HG02840 (cell line): Measurements from ENCODE around the gene SNX27.
"Not testable (repeated sequence)": the region's sequence is repeated elsewhere in the genome, so short reads cannot be mapped to it uniquely, and the experiment has no call there.

ENCODE experiments used
- ATAC-seq: cut with Tn5 transposase; IDR thresholded peaks from one replicate; pipeline ENCODE4 v1.9.1; 2021; ENCODE audit warnings: mild to moderate bottlenecking, moderate library complexity, moderate number of reproducible peaks; ENCODE audit not compliant: unreplicated experiment, low FRiP score

SNX27 gene

DNA sequence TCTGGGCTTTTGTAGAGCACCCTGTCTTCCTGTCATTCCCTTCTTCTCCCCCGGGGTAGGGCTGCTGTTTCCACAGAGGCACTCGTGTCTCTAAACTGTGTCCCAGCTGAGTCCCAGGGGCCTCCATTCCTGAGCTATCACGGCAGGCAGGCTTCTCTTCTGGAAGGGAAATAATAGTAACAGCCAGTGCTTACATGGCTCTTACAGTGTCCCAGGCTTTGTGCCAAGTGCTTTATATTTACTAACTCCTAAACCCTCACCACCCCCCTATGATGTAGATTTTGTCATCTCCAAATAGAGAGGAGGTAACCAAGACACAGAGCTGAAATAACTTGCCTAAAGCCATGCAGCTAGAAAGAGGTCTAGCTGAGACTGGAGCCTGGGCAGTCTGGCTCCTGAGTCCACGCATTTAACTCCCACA, 106.2 kb downstream of the SNX27 start:
- ATAC-seq, result no peak

DNA sequence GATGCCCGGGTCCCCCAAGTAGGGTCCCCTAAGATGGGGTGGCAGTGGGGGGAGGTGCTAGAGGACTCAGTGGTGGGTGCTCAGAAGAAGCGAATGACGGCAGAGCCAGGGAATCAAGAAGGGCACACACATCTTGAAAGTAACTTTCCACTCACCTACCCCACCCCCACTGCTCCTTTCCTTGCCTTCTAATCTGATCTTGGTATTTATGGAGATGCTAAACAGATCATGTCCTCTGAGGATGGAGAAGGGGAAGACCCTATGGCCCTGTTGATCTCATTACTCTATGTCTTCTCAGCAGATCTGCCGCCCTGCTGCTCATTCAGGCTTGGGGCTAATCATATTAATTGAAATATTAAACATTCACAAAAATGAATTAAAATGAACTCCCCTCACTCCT, 106.8 kb downstream of the SNX27 start:
- no peak for ATAC-seq

DNA sequence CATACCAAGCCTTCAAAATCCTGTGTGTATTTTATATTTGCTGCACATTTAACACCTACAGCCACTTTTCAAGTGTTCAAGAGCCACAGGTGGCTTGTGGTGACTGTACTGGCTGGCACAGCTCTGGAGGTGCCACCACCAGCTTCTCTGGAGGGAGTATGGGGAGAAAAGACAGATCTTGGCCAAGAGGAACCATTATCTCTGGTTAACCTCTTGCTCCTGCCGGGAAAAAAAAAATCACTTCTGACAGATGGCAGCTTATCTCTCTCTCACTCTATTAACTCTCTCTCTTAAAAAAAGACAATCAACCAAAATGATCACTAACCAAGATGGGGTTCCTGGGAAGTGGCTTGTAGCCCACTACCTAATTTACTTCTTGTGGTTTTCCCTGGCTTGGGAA, 108.3 kb downstream of the SNX27 start:
- ATAC-seq, result no peak

DNA sequence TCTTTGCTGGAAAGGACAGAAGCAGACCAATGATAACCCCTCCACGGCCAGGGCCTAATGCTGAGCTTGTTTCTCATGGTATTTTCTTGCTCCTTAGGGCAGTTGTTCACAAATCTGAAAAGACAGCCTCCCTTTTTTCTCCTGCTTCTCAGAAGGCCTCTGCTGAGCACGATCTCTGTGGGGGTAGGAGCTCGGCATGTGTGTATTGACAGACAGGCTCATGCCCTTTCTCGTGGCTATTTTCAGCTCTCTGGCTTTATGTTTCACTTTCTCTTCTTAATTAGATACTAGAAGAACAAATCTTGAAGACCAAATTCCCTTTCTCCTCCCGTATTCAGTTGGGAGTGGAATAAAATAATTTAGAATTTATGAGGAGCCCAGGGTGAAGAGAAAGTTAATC, 108.7 kb downstream of the SNX27 start:
- no peak for ATAC-seq

DNA sequence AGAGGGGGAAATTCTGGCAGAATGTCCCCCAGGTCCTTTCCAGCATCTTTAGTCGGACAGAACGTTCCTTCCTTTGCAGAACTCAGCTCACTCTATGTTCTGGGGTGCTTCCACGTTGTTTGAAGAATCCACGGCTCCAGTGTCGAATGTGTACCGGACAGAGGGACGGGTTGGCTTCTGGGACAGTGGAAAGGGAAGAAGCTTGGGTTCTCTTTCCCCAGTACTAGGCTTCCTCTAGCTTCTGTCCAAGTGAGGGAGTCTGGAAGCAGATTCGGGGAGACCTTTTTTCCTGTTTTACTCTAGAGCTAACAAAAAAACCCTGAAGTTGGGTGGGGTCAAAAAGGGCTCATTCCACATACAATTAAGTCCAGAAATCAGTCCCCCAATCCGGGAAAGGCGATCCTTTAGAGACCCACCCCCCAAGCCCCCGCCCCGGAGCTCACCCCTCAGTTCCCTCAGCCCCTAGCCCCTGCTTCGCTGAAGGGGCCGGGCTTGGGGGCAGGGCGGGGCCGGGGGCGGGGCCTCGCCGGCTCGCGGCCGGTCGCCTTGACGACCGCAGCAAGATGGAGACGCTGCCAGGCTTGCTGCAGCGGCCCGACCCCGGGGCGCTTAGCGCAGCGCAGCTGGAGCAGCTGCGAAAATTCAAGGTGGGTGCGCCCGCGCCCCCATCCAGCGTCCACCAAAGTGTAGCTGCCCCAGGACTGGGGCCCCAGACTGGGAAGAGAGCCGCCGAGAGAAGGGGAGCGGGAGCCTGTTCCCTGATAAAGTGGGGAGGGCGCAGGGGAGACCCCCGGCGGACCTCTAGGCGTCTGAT, 109.3 kb downstream of the SNX27 start, which contains the start of gene RIIAD1:
RIIAD1 (plus strand) TSS at position 549 of the 814 bp plus-strand sequence; CDS start at position 564, 15 bp downstream.
- ATAC-seq, result no peak

DNA sequence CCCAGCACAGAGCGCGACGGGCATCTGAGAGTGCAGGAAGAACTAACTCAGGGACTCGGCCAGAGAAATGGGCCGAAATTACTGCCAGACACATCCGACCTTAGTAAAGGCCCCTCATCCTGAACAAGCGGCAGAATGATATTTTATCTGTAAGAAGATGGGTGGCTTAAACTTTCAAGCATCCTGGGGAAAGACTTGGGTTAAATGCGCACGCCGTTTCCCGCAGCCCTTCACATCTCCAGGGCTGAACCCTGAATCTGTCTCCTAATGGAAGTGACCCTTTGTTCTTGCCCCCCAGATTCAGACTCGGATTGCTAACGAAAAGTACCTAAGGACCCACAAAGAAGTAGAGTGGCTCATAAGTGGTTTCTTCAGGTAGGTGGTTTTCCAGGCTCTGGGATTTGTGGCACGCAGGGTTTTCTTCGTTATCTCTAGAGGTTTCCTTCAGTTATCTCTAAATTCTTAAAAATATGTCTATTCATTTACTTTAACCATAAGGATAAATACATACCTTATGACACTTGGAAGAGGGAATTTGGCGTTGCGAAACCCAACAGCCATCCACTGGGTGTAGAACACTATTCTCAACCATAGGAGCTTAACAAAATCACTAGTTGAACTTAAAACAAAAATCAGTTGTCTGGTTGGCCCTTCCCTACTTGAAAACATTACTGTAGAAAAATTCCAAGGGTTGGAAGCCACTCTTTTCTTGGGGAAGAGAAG, 110.1 kb downstream of the SNX27 start:
- ATAC-seq, result no peak

DNA sequence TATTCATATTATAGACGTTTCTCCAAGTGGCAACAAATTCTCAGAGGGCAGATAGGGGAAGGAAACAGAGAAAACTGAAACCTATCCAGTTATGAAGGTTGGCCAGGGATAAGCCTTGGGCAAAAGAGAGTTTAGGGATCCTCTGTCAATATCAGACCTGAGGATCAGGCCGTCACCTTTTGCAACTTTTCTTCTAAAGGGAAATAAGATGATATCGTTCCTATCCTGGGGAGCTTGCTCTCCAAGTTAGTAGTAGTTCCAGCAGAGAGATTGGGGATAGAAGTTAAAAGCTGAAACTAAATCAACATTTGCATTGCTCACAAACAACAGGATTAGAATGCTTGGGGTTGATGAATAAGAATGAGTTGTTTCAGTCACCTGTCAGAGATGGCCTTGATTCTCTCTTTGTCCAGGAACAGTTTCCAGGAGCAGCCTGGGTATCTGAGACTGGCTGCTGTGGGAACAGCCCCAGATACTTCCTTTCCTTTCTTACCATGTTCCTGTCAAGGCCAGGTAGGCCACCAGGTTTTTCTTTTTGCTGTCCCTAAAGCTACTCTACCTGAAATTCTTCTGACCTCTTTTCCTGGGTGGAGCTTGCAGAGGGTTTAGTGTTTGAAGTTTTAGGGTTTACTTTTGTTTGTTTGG, 112.0 kb downstream of the SNX27 start:
- no peak for ATAC-seq

DNA sequence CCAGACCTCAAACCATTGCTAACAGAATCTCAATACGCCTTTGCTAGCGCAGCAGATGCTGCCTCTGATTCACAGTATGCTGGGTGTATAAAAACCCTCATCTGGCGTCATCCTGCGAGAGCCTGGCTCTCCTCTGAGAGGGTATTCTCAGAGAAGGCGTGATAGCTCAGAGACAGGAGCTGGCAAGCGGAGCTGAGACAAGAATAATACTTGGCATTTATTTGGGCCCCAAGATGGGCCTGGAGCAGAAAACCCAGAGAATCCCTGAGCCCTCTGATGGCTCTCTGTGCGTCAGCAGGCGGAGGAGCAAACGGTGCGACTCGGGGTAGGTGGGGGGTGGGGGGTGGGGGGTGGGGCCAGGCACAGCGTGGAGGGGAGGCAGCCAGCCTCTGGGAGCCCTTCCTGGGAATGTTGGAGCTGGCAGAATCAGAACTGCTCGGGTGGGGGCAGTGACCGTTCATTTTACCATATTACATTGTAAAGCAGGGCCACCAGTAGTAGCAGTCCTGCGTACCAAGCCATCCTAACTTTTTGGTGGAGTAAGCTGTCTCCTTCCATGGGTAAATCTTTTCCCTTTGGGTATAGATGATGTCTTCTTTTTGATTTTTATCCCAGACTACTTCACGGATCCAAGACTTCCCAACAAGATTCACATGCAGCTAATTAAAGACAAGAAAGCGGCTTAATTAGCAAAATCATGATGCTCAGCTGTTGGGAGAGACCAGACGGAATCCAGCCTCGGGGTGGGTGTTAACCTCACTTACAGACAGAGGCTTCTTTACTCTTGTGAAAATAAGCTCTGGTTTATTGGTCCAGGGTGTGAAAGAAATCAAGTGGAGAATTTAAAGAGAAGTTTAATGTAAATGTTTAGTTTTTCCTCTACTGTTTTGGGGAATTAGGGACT, 116.6 kb downstream of the SNX27 start:
- no peak for ATAC-seq

DNA sequence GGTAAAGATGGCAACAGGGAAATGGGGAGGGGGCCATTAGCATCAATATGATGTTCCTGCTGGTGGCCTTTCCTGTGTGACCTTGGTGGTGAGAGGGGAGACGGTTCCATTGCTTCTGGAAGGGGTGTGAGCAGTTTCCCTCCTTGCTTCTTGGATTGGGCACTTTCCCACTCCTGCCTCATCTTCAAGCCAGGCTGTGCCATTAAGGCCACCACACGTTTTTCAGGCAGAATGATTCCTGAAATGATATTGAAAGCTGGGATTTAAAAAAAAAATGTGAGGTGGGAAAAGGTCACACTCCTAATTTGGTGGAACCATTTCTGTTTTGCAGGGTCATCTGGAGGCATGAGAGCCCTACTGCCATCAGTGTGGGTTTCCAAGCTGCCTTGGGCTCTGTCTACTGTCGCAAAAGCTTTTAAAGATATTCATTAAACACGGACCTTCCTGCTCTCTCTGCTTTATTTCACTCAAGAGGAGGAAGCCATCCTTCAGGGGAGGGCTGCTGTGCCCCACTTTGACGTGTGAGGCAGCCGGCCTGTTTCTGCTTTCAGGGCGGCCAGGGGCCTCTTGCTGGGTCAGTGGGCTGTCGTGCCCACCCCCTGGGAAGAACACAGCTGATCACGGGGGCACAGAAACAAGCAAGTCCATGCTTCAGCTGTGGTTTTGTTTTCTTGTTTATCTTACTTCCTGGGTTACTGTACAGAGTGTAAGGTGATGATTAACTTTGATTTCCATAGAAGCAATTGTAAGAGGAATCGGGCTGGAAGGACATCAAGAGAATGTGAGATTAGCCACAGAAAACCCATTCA, 117.5 kb downstream of the SNX27 start:
- ATAC-seq, result no peak

DNA sequence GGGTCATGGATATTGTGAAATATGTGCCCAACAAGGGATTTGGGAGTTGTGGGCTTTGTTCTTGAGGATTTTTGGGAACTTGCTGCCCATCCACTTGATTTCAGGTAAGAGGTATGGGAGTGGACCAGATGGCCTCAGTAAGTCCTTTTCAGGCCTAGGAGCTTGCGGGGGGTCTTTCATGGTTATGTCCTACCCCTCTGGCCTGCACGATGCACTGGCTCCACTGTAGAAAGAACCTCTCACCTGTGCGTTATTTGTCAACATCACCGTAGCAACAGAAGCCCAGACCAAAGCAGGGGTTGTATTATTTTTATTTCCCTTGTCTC, 118.1 kb downstream of the SNX27 start:
- no peak for ATAC-seq

DNA sequence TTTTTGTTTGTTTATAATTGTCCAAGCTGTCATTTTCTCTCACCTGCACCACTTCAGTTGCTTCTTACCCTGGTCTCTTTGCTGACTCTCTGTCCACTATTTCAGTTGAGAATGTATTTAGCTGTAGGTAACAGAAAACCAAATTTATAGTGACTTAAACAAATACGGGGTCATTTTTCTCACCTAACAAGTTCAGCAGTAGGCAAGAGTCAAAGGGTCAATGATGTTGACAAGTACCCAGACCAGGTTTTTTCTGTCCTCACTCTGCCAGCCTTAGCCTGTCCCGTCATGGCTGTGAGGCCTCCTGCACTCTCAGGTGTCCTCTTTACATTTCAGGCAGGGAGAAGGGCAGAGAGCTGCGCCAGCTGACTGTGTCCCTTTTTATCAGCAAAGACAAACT, 121.3 kb downstream of the SNX27 start:
- no peak for ATAC-seq

DNA sequence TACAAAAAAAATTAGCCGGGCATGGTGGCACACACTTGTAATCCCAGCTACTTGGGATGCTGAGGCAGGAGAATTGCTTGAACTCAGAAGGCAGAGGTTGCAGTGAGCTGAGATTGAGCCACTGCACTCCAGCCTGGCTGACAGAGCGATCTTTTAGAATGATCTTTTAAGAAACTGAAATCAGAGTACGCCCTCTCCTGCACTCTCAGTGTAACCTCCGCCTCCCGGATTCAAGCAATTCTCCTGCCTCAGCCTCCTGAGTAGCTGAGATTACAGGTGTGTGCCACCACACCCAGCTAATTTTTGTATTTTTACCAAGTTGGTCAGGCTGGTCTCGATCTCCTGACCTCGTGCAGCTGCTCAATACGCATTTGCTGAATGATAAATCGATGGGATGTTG, 122.1 kb downstream of the SNX27 start:
- ATAC-seq, result not testable (repeated sequence)

DNA sequence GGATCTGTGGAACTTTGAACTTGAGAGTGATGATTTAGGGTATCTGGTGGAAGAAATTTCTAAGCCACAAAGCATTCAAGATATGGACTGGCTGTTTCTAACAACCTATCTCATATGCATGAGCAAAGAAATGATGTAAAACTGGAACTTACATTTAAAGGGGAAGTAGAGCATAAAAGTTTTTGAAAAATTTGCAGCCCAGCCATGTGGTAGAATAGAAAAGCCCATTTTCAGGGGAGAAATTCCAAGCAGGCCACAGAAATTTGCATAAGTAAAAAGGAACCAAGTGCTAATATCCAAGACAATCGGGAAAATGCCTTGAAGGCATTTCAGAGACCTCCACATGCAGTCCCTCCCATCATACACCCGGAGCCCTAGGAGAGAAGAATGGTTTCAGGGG, 125.2 kb downstream of the SNX27 start:
- ATAC-seq, result no peak

DNA sequence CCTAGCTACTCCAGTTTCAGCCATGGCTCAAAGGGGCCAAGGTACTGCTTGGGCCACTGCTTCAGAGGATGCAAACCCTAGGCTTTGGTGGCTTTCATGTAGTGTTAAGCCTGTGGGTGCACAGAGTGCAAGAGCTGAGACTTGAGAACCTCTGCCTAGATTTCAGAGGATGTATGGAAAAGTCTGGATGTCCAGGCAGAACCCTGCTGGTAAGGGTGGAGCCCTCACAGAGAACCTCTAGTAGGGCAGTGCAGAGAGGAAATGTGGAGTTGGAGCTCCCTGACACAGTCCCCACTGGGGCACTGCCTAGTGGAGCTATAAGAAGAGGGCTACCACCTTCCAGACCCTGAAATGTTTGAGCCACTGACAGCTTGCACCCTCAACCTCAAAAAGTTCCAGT, 125.6 kb downstream of the SNX27 start:
- no peak for ATAC-seq

DNA sequence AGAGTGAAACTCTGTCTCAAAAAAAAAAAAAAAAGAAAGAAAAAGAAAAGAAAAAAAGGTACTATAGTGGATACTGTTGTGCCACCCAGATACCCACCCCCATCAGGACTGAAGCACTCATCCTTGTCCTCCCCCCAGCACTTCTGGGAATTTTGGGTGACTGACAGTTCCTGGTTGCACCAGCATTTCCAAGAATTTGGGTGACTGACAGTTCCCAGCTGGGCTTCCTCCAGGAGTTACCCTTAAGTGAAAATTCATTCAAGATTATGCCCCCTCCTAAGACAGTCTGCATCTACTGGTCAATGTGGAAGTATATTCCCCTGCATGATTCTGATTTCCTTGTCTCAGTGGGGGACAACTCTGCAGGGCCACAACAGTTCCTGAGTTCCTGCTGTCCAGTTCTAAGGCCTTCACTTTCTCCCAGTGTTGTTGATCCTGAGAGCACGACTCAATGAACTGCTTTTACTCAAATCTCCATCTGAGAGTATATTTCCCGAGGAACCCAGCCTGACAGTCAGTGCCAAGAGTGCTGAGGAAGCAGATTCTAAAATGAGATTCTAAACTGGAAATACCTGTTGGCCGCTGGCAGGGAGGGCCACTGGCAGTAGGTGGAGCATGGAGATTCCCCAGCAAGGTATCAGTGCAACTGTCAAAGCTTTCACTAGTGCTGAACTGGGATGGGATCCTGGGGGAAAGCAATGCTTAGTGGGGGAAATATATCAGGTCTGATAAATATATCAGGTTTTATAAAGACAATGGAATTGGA, 127.9 kb downstream of the SNX27 start:
- no peak for ATAC-seq

DNA sequence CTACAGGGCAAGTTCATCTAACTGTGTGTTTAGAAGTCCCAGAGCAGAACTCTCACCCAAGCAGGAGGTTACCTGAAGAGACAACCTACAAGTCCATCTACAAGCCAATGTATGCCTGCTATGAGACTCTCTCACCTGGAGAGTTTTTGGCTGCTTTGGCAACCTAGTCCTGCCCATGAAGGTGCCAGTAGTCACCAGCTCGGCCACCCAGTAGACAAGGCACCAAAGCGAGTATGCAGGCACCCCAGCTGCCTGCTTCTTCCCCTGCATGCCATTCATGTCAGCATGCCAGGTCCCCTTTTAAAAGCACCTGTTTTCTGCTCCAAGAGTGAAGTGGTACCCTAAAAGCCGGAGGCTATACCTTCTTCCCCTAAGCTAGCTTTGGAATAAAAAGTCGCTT, 129.7 kb downstream of the SNX27 start:
- no peak for ATAC-seq
